Astrocyte of the spinal cord (primary cell): ENCODE results near the gene MCTP1.
A peak's percentile ranks its signal among the peaks of the same experiment; 100 is the strongest.

Source experiments
- DNase-seq: peaks from one replicate; pipeline ENCODE4 v3.0.0; 2011; ENCODE audit warnings: low read depth, low spot score
- H3K4me3 ChIP-seq: 2 replicates; pipeline ENCODE4 v1.5.1; 2011; ENCODE audit warnings: low read depth, mild to moderate bottlenecking, low read length, moderate library complexity
- in situ Hi-C: cut with HindIII; loops from 2 replicates; pipeline ENCODE4 v1.10.0; 2017; ENCODE audit warnings: low sequenced_read_pairs
- TF ChIP-seq, protein P1 (sequence below): IDR thresholded peaks from 2 replicates; pipeline ENCODE4 v1.5.1; 2012; ENCODE audit warnings: low read depth, mild to moderate bottlenecking, low read length, inconsistent platforms

The MCTP1 gene

DNA sequence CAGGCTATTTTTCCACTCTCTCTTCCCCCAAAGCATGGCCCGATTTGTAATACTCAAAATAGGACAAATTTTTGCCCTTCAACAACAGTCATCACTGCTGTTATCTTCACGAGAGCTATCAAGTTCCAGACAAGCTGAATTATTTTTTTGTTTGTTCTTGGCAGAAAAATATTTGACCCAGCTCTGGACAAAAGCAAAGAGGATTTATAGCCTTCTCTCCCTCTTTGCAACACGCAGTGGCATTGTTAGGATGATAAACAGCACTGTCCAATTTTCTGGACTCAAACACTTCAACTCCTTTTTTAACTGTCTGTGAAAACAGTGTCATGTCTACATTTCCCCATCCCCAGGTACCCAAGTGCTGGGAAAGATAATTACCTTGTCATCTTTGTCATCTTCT lies 506.2 kb downstream of the MCTP1 start:
- DNase-seq = no peak
- in situ Hi-C loops = no loop called here
- TF ChIP-seq, protein P1, sequence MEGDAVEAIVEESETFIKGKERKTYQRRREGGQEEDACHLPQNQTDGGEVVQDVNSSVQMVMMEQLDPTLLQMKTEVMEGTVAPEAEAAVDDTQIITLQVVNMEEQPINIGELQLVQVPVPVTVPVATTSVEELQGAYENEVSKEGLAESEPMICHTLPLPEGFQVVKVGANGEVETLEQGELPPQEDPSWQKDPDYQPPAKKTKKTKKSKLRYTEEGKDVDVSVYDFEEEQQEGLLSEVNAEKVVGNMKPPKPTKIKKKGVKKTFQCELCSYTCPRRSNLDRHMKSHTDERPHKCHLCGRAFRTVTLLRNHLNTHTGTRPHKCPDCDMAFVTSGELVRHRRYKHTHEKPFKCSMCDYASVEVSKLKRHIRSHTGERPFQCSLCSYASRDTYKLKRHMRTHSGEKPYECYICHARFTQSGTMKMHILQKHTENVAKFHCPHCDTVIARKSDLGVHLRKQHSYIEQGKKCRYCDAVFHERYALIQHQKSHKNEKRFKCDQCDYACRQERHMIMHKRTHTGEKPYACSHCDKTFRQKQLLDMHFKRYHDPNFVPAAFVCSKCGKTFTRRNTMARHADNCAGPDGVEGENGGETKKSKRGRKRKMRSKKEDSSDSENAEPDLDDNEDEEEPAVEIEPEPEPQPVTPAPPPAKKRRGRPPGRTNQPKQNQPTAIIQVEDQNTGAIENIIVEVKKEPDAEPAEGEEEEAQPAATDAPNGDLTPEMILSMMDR = no peak
- H3K4me3 ChIP-seq = no peak overlapping the region

DNA sequence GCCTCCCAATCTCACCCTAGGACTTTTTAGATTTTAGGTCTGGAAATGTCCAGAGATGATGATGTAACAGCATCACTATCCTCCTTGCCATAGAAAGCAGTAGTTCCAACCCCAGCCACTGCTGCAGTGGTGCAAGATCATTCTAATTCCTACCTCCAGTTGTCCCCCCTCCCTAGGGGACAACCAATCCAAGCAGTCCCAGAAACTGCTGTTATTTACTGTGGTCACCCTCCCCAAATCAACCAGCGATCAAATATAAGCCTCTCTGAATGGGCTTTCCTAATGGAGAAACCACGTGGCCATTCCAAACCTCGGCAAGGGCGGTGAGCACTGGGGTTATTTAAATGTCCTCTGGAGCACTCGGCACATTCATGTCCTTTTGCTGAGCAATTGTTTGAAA lies 506.6 kb downstream of the MCTP1 start:
- no peak for DNase-seq
- TF ChIP-seq, protein P1 = no peak
- no peak overlapping the region for H3K4me3 ChIP-seq
- in situ Hi-C loops = no loop called here

DNA sequence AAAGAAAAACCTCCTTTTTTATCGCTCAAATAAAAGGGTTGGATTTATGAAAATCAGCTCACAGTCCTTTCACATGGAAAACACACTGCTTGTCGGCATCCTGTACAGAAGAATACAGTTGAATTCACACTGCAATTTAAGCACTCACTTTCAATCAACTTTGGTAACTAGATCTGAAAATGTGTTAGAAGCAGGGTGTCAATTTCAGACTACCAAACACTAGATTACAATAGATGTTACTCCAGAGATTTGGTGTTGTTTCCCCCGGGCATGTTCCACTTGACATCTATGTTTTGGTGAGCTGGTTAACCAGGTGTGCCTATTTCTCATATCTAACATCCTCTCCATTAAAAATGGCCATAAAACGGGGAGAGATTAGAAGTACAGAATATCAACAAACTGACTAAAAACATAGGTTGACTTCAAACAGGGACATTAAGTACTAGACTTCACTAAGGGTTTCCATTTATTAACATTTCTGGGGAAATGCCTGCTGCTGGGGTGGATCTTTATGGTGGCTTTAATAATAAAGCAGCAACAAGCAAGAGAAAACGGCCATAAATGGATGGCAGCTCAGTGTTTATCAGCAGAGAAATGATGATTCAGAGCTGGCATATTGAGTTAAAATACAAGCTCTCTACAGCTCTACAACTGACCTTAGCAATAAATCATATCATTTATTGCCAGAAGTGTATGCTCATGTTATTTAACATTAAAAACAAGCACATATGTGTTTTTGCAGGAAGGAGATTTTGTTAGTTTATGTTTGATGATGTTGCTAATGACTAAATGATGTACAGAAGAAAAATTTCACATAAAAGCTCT lies 507.6 kb downstream of the MCTP1 start:
- in situ Hi-C loops = no loop called here
- TF ChIP-seq, protein P1 = no peak
- H3K4me3 ChIP-seq = no peak overlapping the region
- DNase-seq = no peak

DNA sequence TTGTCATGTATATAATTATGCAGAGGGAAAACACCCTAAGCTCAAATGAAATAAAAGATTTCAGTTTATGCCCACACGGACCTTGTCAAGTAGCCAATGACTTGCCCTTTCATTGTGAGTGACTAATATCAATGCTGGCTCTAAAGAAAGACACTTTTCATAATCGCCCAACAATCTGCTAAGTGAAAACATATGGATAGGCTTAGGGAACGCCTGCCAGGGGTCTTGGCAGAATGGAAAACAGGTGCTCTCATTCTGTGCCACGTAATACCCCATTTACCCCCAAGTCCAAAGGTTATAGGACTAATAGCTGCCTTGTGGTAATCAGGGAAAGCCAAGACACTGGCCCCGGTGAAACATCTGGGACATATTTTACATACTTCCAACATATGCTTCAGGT lies 508.7 kb downstream of the MCTP1 start:
- in situ Hi-C loops = no loop called here
- TF ChIP-seq, protein P1 = no peak
- no peak overlapping the region for H3K4me3 ChIP-seq
- peak; percentile 41 for DNase-seq

DNA sequence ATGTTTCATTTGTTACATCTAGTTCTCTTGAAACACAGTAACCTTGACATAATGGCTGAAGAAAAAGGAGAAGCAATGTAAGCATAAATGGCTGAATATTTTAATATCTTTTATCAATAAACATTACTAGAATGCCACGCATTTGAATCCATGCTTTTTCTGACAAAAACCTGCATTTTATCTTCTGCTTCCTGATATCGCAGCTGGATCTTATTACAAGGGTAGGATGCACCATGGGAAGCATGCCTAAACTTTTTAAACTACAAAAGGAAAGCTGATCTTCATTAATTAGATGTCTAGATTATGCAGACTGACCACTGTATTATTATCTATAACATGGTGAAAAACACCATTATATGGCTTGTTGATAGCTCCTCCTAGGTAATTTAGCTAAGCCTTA lies 509.8 kb downstream of the MCTP1 start:
- in situ Hi-C loops = no loop called here

DNA sequence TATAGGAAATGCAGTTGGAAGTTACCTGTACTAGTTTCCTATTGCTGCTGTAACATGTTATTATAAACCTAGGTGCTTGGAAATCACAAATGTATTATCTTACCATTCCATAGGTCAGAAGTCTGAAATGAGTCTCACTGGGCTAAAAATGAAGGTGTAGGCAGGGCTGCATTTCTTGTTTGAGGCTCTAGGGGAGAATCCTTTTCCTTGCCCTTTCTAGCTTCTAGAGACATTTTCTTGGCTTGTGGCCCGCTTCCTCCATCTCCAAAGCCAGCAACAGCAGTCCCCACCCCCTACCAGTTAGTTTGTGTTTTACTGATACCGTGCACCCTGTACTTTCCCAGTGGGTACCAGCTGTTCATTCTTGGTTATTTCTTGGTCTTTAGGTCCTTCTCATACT lies 513.2 kb downstream of the MCTP1 start:
- in situ Hi-C loops = no loop called here
- DNase-seq = no peak
- TF ChIP-seq, protein P1 = no peak

More for the DNA sequence above, 509.8 kb downstream of the MCTP1 start:
- DNase-seq = no peak
- TF ChIP-seq, protein P1 = no peak
- H3K4me3 ChIP-seq = no peak overlapping the region

More for the DNA sequence above, 513.2 kb downstream of the MCTP1 start:
- no peak overlapping the region for H3K4me3 ChIP-seq
